WERI-Rb-1 (cell line): Measurements from ENCODE around the gene ZFPM1.

Source experiments
- DNase-seq: peaks from one replicate; pipeline ENCODE4 v3.0.0-alpha.2; 2020
- H3K27ac ChIP-seq: fragments of 250-450 bp; sonication (Bioruptor Pico); 2 replicates; pipeline ENCODE4 v1.5.1; 2020; ENCODE audit warnings: mild to moderate bottlenecking, moderate library complexity
- H3K27me3 ChIP-seq: fragments of 250-450 bp; sonication (Bioruptor Pico); 2 replicates; pipeline ENCODE4 v1.5.1; 2021; ENCODE audit warnings: mild to moderate bottlenecking, low read depth, moderate library complexity; ENCODE audit not compliant: insufficient read depth, severe bottlenecking
- H3K36me3 ChIP-seq: fragments of 250-450 bp; sonication (Bioruptor Pico); 2 replicates; pipeline ENCODE4 v1.5.1; 2020; ENCODE audit warnings: mild to moderate bottlenecking, moderate library complexity
- H3K4me3 ChIP-seq: 2 replicates; pipeline ENCODE4 v1.5.1; 2011; ENCODE audit warnings: low read depth, mild to moderate bottlenecking, control low read depth, low read length
- H3K9me3 ChIP-seq: fragments of 250-450 bp; sonication (Bioruptor Pico); 2 replicates; pipeline ENCODE4 v1.5.1; 2021; ENCODE audit warnings: mild to moderate bottlenecking, moderate library complexity; ENCODE audit not compliant: severe bottlenecking
- TF ChIP-seq, protein P1 (sequence below): IDR thresholded peaks from 2 replicates; pipeline ENCODE4 v1.5.1; 2011; ENCODE audit warnings: low read depth, mild to moderate bottlenecking, control low read depth, inconsistent platforms, low read length

The ZFPM1 gene

DNA sequence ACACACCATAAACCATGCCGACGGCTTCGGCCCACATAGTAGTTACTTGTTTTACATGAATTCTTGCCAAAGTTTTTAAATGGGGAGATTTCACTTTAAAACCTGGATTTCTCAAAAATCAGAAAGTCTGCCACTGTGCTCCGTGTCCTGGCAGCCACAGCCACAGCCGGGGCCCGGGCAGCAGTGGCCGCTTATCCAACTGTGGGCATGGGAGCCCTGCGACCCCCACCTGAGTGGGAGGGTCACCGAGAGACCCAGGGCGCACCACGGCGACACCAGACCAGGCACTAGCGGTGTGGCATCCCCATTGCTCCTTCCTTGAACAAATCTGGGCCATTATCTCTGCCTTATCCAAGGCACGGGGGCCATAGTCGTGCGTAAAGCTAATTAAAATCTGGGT is 40.3 kb upstream of the ZFPM1 start:
- H3K27ac ChIP-seq, result no peak overlapping the region
- H3K9me3 ChIP-seq, result no peaks in the 10 kb centered on the region
- H3K4me3 ChIP-seq, result no peak overlapping the region
- TF ChIP-seq, protein P1, sequence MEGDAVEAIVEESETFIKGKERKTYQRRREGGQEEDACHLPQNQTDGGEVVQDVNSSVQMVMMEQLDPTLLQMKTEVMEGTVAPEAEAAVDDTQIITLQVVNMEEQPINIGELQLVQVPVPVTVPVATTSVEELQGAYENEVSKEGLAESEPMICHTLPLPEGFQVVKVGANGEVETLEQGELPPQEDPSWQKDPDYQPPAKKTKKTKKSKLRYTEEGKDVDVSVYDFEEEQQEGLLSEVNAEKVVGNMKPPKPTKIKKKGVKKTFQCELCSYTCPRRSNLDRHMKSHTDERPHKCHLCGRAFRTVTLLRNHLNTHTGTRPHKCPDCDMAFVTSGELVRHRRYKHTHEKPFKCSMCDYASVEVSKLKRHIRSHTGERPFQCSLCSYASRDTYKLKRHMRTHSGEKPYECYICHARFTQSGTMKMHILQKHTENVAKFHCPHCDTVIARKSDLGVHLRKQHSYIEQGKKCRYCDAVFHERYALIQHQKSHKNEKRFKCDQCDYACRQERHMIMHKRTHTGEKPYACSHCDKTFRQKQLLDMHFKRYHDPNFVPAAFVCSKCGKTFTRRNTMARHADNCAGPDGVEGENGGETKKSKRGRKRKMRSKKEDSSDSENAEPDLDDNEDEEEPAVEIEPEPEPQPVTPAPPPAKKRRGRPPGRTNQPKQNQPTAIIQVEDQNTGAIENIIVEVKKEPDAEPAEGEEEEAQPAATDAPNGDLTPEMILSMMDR, result no peak
- H3K27me3 ChIP-seq, result no peaks in the 10 kb centered on the region
- DNase-seq, result no peak
- no peaks in the 10 kb centered on the region for H3K36me3 ChIP-seq

- no peak for DNase-seq
- Histone ChIP-seq H3K27ac (no peak overlapping the region), H3K4me3 (no peak overlapping the region), H3K9me3 (no peaks in the 10 kb centered on the region), H3K36me3 (no peaks in the 10 kb centered on the region), H3K27me3 (no peaks in the 10 kb centered on the region)
- TF ChIP-seq, protein P1, result no peak
Measured at GRCh38 chr16:88413231-88413630, 39.8 kb upstream of the ZFPM1 start.

DNA sequence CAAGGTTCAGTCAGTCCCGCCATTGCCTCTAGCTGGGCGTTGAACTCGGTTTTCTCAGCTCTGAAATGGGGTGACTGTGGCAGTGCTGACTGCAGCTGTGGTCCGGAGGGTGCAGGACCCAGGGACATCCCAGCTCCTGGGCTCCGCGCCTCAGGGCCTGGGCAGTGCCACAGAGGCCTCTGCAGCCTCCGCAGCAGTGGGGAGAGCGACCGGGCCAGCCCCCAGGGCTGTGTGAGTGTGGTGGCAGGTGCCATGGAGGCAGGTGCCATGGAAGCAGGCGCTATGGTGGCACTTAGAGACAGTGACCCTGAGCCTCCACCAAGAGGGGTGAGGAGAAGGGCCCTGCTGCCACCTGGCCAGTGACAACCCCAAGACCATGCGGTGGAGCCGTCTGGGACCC is 39.4 kb upstream of the ZFPM1 start:
- Histone ChIP-seq H3K9me3 (no peaks in the 10 kb centered on the region), H3K27ac (no peak overlapping the region), H3K27me3 (no peaks in the 10 kb centered on the region), H3K36me3 (no peaks in the 10 kb centered on the region), H3K4me3 (no peak overlapping the region)
- TF ChIP-seq, protein P1, result no peak
- no peak for DNase-seq

DNA sequence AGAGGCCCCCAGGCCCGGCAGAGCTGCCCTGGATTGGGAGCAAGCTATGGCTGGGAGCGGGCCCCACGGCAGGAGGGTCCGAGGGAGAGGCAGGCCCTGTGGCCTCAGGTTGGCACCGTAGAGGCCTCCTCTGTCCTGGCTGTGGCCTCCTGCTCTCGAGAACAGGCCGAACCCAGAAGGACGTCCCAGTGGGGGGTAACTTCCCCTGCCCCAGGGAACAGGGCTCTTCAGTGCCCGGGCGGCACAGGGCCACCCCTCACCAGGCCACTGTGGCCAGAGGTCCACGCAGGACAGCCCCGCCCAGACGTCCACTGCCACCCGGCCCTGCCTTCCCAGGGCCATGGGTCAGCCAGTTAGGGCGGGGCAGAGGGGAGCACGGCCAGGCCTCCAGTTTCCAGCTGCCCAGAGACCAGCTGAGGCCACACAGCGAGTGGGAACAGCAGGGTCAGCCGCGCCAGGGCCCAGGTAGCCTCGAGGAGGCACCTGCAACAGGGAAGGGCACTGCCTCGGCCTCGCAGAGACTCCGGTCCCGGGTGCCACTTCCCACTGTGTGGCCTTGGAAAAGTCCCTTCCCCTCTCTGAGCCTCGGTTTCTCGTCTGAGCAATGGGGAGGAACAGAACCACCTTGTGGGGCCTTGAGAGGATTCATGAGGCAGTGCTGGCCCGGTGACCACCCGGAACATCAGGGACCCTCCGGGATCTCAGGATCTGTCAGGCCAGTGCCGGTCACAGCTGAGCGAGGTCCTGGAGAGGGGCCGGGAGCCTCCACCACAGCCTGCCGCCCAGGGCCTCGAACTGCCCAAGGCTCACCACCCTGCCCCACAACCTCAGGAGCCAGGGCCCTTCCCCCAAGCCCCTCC is 38.3 kb upstream of the ZFPM1 start:
- no peaks in the 10 kb centered on the region for H3K9me3 ChIP-seq
- DNase-seq, result no peak
- no peak overlapping the region for H3K4me3 ChIP-seq
- H3K27ac ChIP-seq, result no peak overlapping the region
- H3K27me3 ChIP-seq, result no peaks in the 10 kb centered on the region
- TF ChIP-seq, protein P1, result no peak
- no peaks in the 10 kb centered on the region for H3K36me3 ChIP-seq

- no peak for DNase-seq
- H3K27ac ChIP-seq, result no peak overlapping the region
- H3K9me3 ChIP-seq, result no peaks in the 10 kb centered on the region
- H3K27me3 ChIP-seq, result no peaks in the 10 kb centered on the region
- H3K36me3 ChIP-seq, result no peaks in the 10 kb centered on the region
- TF ChIP-seq, protein P1, result no peak
- H3K4me3 ChIP-seq, result no peak overlapping the region
Measured at GRCh38 chr16:88415381-88415705, 37.7 kb upstream of the ZFPM1 start.

- H3K27ac ChIP-seq, result no peak overlapping the region
- no peak overlapping the region for H3K4me3 ChIP-seq
- TF ChIP-seq, protein P1, result no peak
- no peaks in the 10 kb centered on the region for H3K27me3 ChIP-seq
- H3K36me3 ChIP-seq, result no peaks in the 10 kb centered on the region
- peak; percentile 14 for DNase-seq
- no peaks in the 10 kb centered on the region for H3K9me3 ChIP-seq
Measured at GRCh38 chr16:88415713-88416323, 37.3 kb upstream of the ZFPM1 start.
